ENCODE results near the gene ISCU. TPM values are rescaled to one million over a fixed set of nuclear protein-coding genes. Genes with fewer than 3 reads are reported as not detected.

ISCU gene
- polyA plus RNA-seq, 1 of the 3 experiments (the other 2 are of a cell fraction) = 165 TPM

GRCh38 chr12:108603743-108604142 is 41.3 kb downstream of the ISCU start:
- Histone ChIP-seq H3K36me3 (replicated peaks in 1 of 2; ENCODE audit: control insufficient read depth in 1 of 2, insufficient read depth in 2 of 2, low read length in 1 of 2) (no peaks in the 10 kb centered on the region), H3K9me2 (no peaks in the 10 kb centered on the region), H3K4me3 (ENCODE audit: low read depth in 2 of 2, low read length in 1 of 2) (no peak overlapping the region), H3K4me1 (ENCODE audit: control insufficient read depth in 1 of 2, insufficient read depth in 2 of 2, low read depth in 1 of 2, low read length in 1 of 2) (peaks cover 0 to 13% of the 10 kb centered on the region in 2 experiments; a peak in 1 of 4 replicates), H3K4me2 (no peak overlapping the region), H3K9ac (no peak overlapping the region), H2AFZ (ENCODE audit: low read depth) (no peak overlapping the region), H3K9me3 (no peaks in the 10 kb centered on the region), H3F3A (replicated peaks; ENCODE audit: insufficient read depth) (peaks cover 7% of the 10 kb centered on the region), H3K79me2 (ENCODE audit: insufficient read depth) (no peaks in the 10 kb centered on the region), H3K27ac (ENCODE audit: low read depth in 2 of 2, low read length in 1 of 2) (no peak overlapping the region), H4K20me1 (ENCODE audit: insufficient read depth) (no peaks in the 10 kb centered on the region), H3K27me3 (ENCODE audit: insufficient read depth) (no peaks in the 10 kb centered on the region)
- ChIA-PET CTCF (interaction anchor here (1.3 to 7.2 kb wide), 2 partner anchors 14 to 32 kb away, joined by 4 to 63 read pairs; no protein-coding TSS in a partner anchor), POLR2A (no interaction called here)
- 75% methylated on average over 4 of the region's 4 CpGs for WGBS (ENCODE audit: low lambda C conversion rate)
- no peak for TF ChIP-seq EZH2phosphoT487 (IDR thresholded peaks at IDR 0.05; ENCODE audit: borderline replicate concordance, low read depth)
- no peak for TF ChIP-seq TCF12 (IDR thresholded peaks at IDR 0.05)
- TF ChIP-seq USF2 (IDR thresholded peaks at IDR 0.05; ENCODE audit: borderline replicate concordance, low read depth, low read length) = no peak
- TF ChIP-seq FOXM1 (IDR thresholded peaks at IDR 0.05; ENCODE audit: low read depth) = no peak
- TF ChIP-seq REST (IDR thresholded peaks at IDR 0.05; ENCODE audit: low read depth, low read length) = no peak
- TF ChIP-seq GATA2 (CRISPR knock-in tag; IDR thresholded peaks at IDR 0.05) = no peak
- TF ChIP-seq, protein P1, sequence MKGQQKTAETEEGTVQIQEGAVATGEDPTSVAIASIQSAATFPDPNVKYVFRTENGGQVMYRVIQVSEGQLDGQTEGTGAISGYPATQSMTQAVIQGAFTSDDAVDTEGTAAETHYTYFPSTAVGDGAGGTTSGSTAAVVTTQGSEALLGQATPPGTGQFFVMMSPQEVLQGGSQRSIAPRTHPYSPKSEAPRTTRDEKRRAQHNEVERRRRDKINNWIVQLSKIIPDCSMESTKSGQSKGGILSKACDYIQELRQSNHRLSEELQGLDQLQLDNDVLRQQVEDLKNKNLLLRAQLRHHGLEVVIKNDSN (IDR thresholded peaks at IDR 0.05; ENCODE audit: borderline replicate concordance, low read depth) = no peak
- TF ChIP-seq SMC3 (IDR thresholded peaks at IDR 0.05; ENCODE audit: low read depth, low read length) = no peak
- TF ChIP-seq TEAD4 (IDR thresholded peaks at IDR 0.05; ENCODE audit: borderline replicate concordance, insufficient read depth) = no peak
- no peak for TF ChIP-seq ELF1 (IDR thresholded peaks at IDR 0.05)
- no peak for TF ChIP-seq MXI1 (IDR thresholded peaks at IDR 0.05; ENCODE audit: low read depth, low read length)
- no peak for TF ChIP-seq MAX (IDR thresholded peaks at IDR 0.05; ENCODE audit: low read depth)
- no peak for TF ChIP-seq TAF1 (IDR thresholded peaks at IDR 0.05; ENCODE audit: borderline replicate concordance, low read depth, low read length)
- TF ChIP-seq MEF2A (IDR thresholded peaks at IDR 0.05; ENCODE audit: borderline replicate concordance, low read depth) = no peak
- TF ChIP-seq GABPA (IDR thresholded peaks at IDR 0.05; ENCODE audit: low read depth) = no peak
- TF ChIP-seq FOSL2 (IDR thresholded peaks at IDR 0.05; ENCODE audit: borderline replicate concordance, low read depth) = no peak
- no peak for TF ChIP-seq POLR2AphosphoS5 (IDR thresholded peaks at IDR 0.05; ENCODE audit: low read depth, low read length)
- TF ChIP-seq NRF1 (IDR thresholded peaks at IDR 0.05; ENCODE audit: low read depth, low read length) = no peak
- TF ChIP-seq RXRA (IDR thresholded peaks at IDR 0.05; ENCODE audit: borderline replicate concordance, low read depth) = no peak
- no peak for DNase-seq

All from SK-N-SH (cell line).